ENCODE data around the gene CCDC71.

The CCDC71 gene

DNA sequence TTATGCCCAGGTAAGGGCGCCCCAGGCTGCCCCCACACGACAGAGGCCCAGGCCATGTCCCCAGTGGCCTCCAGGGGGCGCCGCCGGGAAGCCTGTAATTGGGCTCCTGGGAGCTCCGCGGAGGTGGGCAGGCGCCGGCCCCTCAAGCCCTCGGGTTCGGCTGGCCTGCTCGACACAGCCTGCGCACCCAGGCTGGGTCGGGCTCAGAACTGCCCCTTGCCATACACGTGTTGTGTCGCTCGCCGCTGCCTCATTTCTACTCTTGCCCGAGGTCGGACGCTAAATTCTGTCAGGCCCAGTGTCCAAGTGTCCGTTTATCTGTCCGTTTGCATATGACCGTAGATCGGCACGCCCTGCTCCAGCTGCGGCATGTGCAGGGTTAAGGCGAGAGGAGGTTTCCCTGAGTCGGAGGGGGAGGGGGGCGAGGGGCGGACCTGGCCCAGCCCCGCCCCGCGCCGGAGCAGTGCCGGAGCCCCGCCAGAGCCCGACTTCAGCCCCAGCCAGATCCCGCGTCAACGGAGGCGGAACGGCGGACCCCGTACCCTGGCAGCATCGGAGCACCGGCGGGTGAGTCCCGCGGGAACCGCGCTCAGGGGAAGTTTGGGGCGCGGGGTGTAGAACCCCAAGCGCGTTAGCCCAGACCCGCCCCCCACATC, 5.1 kb upstream of the CCDC71 start, which contains the start of gene KLHDC8B:
KLHDC8B (plus strand) TSS at position 480 of the 656 bp plus-strand sequence. CDS start 1,172 bp downstream, outside the sequence.
- Histone ChIP-seq H3K27me3 (ENCODE audit: low read length) (no peaks in the 10 kb centered on the region), H4K20me1 (ENCODE audit: low read depth, low read length) (no peaks in the 10 kb centered on the region), H3K9me2 (replicated peaks; ENCODE audit: insufficient read depth, low read length) (no peaks in the 10 kb centered on the region), H3K27ac (ENCODE audit: low read depth, low read length) (no peak within 1 kb of the TSS), H3K4me3 (ENCODE audit: insufficient read depth, low read length, poor library complexity, severe bottlenecking) (peak within 1 kb of the TSS; percentile 47), H3K79me2 (ENCODE audit: insufficient read depth, low read length) (no peaks in the 10 kb centered on the region), H3F3A (ENCODE audit: insufficient read depth) (no peaks in the 10 kb centered on the region), H3K9me3 (ENCODE audit: insufficient read depth, low read length) (no peaks in the 10 kb centered on the region), H3K36me3 (ENCODE audit: low read length) (no peaks in the 10 kb centered on the region), H2AFZ (ENCODE audit: low read depth, low read length, severe bottlenecking) (peak within 1 kb of the TSS; percentile 86), H3K4me2 (ENCODE audit: low read depth, low read length, poor library complexity, severe bottlenecking) (peak within 1 kb of the TSS; percentile 65), H3K9ac (ENCODE audit: low read length) (peak within 1 kb of the TSS; percentile 38; the same call in 1 of the 2 replicates)
- no peak for TF ChIP-seq EZH2phosphoT487 (conservative IDR thresholded peaks at IDR 0.05; ENCODE audit: low read length)
- TF ChIP-seq, protein P1, sequence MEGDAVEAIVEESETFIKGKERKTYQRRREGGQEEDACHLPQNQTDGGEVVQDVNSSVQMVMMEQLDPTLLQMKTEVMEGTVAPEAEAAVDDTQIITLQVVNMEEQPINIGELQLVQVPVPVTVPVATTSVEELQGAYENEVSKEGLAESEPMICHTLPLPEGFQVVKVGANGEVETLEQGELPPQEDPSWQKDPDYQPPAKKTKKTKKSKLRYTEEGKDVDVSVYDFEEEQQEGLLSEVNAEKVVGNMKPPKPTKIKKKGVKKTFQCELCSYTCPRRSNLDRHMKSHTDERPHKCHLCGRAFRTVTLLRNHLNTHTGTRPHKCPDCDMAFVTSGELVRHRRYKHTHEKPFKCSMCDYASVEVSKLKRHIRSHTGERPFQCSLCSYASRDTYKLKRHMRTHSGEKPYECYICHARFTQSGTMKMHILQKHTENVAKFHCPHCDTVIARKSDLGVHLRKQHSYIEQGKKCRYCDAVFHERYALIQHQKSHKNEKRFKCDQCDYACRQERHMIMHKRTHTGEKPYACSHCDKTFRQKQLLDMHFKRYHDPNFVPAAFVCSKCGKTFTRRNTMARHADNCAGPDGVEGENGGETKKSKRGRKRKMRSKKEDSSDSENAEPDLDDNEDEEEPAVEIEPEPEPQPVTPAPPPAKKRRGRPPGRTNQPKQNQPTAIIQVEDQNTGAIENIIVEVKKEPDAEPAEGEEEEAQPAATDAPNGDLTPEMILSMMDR (IDR thresholded peaks at IDR 0.05; ENCODE audit: insufficient read depth, low read length, poor library complexity, severe bottlenecking), result peak; percentile 98

- Histone ChIP-seq H3K4me3 (ENCODE audit: insufficient read depth, low read length, poor library complexity, severe bottlenecking) (peak overlapping the region; percentile 47), H3K9ac (ENCODE audit: low read length) (peak overlapping the region; percentile 38; the same call in 1 of the 2 replicates)
- no peak for TF ChIP-seq EZH2phosphoT487 (conservative IDR thresholded peaks at IDR 0.05; ENCODE audit: low read length)
- TF ChIP-seq, protein P1 (IDR thresholded peaks at IDR 0.05; ENCODE audit: insufficient read depth, low read length, poor library complexity, severe bottlenecking), result no peak
Observed at GRCh38 chr3:49170744-49171118, 4.6 kb upstream of the CCDC71 start.

DNA sequence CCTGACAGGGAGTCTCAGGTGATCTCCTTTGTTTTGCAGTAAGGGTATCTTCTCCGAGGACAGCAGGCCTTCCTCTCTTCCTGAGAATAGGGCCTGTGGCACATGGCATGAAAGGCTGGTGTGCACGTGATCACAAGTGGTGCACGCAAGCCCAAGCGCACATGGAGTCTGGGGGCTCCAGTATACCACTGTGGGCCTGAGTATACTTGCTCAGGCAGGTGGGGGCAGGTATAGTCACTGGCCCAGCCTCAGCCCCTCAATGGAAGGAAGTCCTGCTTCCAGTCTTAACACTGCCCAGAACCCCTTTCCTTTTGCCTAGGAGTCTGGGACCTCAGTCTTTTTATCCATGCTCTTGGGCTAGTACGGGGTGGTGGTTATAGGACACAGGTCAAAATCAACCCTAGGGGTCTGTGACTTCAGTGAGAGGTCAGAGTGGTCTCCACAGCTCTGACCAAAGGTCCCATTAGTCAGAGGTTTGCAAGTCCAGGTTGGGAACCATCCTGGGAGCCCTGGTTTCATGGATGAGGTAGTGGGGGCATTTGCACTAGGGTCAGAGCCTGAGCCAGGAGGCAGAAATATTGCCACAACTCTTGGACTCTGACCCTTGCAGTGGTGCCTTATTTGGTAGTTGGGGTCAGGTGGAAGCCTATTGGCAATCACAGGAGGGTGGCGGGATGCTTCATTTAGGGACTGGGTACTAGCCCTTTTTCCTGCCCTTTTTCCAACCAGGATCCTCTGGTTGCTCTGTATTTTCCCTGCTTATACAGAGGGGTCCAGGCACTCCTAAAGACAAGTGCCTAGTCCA, 823 bp upstream of the CCDC71 start:
- no peaks in the 10 kb centered on the region for H3K9me3 ChIP-seq (ENCODE audit: insufficient read depth, low read length)
- H3K9ac ChIP-seq (ENCODE audit: low read length), result peak overlapping the region; percentile 95
- no peaks in the 10 kb centered on the region for H3K27me3 ChIP-seq (ENCODE audit: low read length)
- peak overlapping the region; percentile 97 for H3K4me2 ChIP-seq (ENCODE audit: low read depth, low read length, poor library complexity, severe bottlenecking)
- H4K20me1 ChIP-seq (ENCODE audit: low read depth, low read length), result no peaks in the 10 kb centered on the region
- TF ChIP-seq EZH2phosphoT487 (conservative IDR thresholded peaks at IDR 0.05; ENCODE audit: low read length), result no peak
- TF ChIP-seq, protein P1 (IDR thresholded peaks at IDR 0.05; ENCODE audit: insufficient read depth, low read length, poor library complexity, severe bottlenecking), result no peak
- H3K27ac ChIP-seq (ENCODE audit: low read depth, low read length), result no peak overlapping the region
- no peaks in the 10 kb centered on the region for H3K36me3 ChIP-seq (ENCODE audit: low read length)
- H3K4me3 ChIP-seq (ENCODE audit: insufficient read depth, low read length, poor library complexity, severe bottlenecking), result peak overlapping the region; percentile 99
- H3K79me2 ChIP-seq (ENCODE audit: insufficient read depth, low read length), result peaks cover 16% of the 10 kb centered on the region
- H3K9me2 ChIP-seq (replicated peaks; ENCODE audit: insufficient read depth, low read length), result no peaks in the 10 kb centered on the region
- no peaks in the 10 kb centered on the region for H3F3A ChIP-seq (ENCODE audit: insufficient read depth)
- peak overlapping the region; percentile 93 for H2AFZ ChIP-seq (ENCODE audit: low read depth, low read length, severe bottlenecking)

More at GRCh38 chr3:49170744-49171118, 4.6 kb upstream of the CCDC71 start:
- H3K36me3 ChIP-seq (ENCODE audit: low read length), result no peaks in the 10 kb centered on the region
- no peaks in the 10 kb centered on the region for H4K20me1 ChIP-seq (ENCODE audit: low read depth, low read length)
- H3K9me3 ChIP-seq (ENCODE audit: insufficient read depth, low read length), result no peaks in the 10 kb centered on the region
- H3K4me2 ChIP-seq (ENCODE audit: low read depth, low read length, poor library complexity, severe bottlenecking), result peak overlapping the region; percentile 65
- H2AFZ ChIP-seq (ENCODE audit: low read depth, low read length, severe bottlenecking), result peak overlapping the region; percentile 86
- H3K9me2 ChIP-seq (replicated peaks; ENCODE audit: insufficient read depth, low read length), result no peaks in the 10 kb centered on the region
- H3F3A ChIP-seq (ENCODE audit: insufficient read depth), result no peaks in the 10 kb centered on the region
- H3K79me2 ChIP-seq (ENCODE audit: insufficient read depth, low read length), result peaks cover 1% of the 10 kb centered on the region
- H3K27ac ChIP-seq (ENCODE audit: low read depth, low read length), result no peak overlapping the region
- H3K27me3 ChIP-seq (ENCODE audit: low read length), result no peaks in the 10 kb centered on the region
